H9 (cell line): ENCODE results near the gene SAFB. TPM values are rescaled to one million over a fixed set of nuclear protein-coding genes. Genes with fewer than 3 reads are reported as not detected.

Experiments used
- DNase-seq: peaks from one replicate; pipeline ENCODE4 v3.0.0-alpha.2; 2017
- H2AFZ ChIP-seq: one replicate; pipeline ENCODE4 v1.6.1; 2013; ENCODE audit warnings: mild to moderate bottlenecking, low read length, control low read depth, moderate library complexity
- H2AK5ac ChIP-seq: 2 replicates; pipeline ENCODE4 v1.6.1; 2013; ENCODE audit warnings: low read length, control low read depth, mixed read lengths; ENCODE audit not compliant: insufficient read length
- H2BK120ac ChIP-seq: one replicate; pipeline ENCODE4 v1.6.1; 2013; ENCODE audit warnings: low read depth, mild to moderate bottlenecking, low read length, control low read depth, inconsistent platforms; ENCODE audit not compliant: poor library complexity, severe bottlenecking
- H2BK12ac ChIP-seq: 2 replicates; pipeline ENCODE4 v1.6.1; 2013; ENCODE audit warnings: low read length, control low read depth, mixed read lengths, low read depth; ENCODE audit not compliant: insufficient read length
- H2BK15ac ChIP-seq: 2 replicates; pipeline ENCODE4 v1.6.1; 2013; ENCODE audit warnings: low read depth, low read length, control low read depth
- H2BK20ac ChIP-seq: one replicate; pipeline ENCODE4 v1.6.1; 2013; ENCODE audit warnings: low read depth, mild to moderate bottlenecking, low read length, control low read depth, inconsistent platforms; ENCODE audit not compliant: poor library complexity, severe bottlenecking
- H2BK5ac ChIP-seq: 2 replicates; pipeline ENCODE4 v1.6.1; 2013; ENCODE audit warnings: low read length, control low read depth, mixed read lengths; ENCODE audit not compliant: insufficient read length
- H3K14ac ChIP-seq: 2 replicates; pipeline ENCODE4 v1.6.1; 2013; ENCODE audit warnings: low read length, control low read depth; ENCODE audit not compliant: insufficient read depth
- H3K18ac ChIP-seq: 2 replicates; pipeline ENCODE4 v1.6.1; 2013; ENCODE audit warnings: low read depth, mild to moderate bottlenecking, mixed read lengths, low read length, control low read depth; ENCODE audit not compliant: insufficient read length
- H3K23ac ChIP-seq: 2 replicates; pipeline ENCODE4 v1.6.1; 2013; ENCODE audit warnings: low read length, control low read depth, mixed read lengths, low read depth; ENCODE audit not compliant: insufficient read length
- H3K23me2 ChIP-seq: 2 replicates; pipeline ENCODE4 v1.6.1; 2013; ENCODE audit warnings: low read depth, mild to moderate bottlenecking, mixed read lengths, low read length, control low read depth; ENCODE audit not compliant: insufficient read length, poor library complexity, severe bottlenecking
- H3K27ac ChIP-seq: 2 replicates; pipeline ENCODE4 v1.5.1; 2013; ENCODE audit warnings: low read length, control low read depth, mixed read lengths, low read depth; ENCODE audit not compliant: insufficient read length
- H3K27me3 ChIP-seq: 2 replicates; pipeline ENCODE4 v1.6.1; 2013; ENCODE audit warnings: low read length, control low read depth, inconsistent platforms; ENCODE audit not compliant: insufficient read depth
- H3K4ac ChIP-seq: 2 replicates; pipeline ENCODE4 v1.6.1; 2013; ENCODE audit warnings: low read depth, mild to moderate bottlenecking, control low read depth, inconsistent platforms, low read length, moderate library complexity
- H3K4me1 ChIP-seq: 2 replicates; pipeline ENCODE4 v1.6.1; 2013; ENCODE audit warnings: low read length, control low read depth, inconsistent platforms; ENCODE audit not compliant: insufficient read depth
- H3K4me2 ChIP-seq: 2 replicates; pipeline ENCODE4 v1.6.1; 2013; ENCODE audit warnings: low read length, control low read depth, mixed read lengths; ENCODE audit not compliant: insufficient read length, insufficient read depth
- H3K56ac ChIP-seq: 2 replicates; pipeline ENCODE4 v1.6.1; 2013; ENCODE audit warnings: low read depth, mild to moderate bottlenecking, mixed read lengths, low read length, control low read depth; ENCODE audit not compliant: insufficient read length
- H3K79me1 ChIP-seq: 2 replicates; pipeline ENCODE4 v1.6.1; 2013; ENCODE audit warnings: low read depth, mild to moderate bottlenecking, moderate library complexity, low read length, control low read depth, inconsistent platforms; ENCODE audit not compliant: insufficient read depth, poor library complexity, severe bottlenecking
- H3K79me2 ChIP-seq: 2 replicates; pipeline ENCODE4 v1.6.1; 2013; ENCODE audit warnings: low read length, control low read depth, inconsistent platforms; ENCODE audit not compliant: insufficient read depth
- H3K9ac ChIP-seq: 2 replicates; pipeline ENCODE4 v1.6.1; 2013; ENCODE audit warnings: low read length, control low read depth, mixed read lengths; ENCODE audit not compliant: insufficient read length; ENCODE audit errors: extremely low read depth
- H3K9me3 ChIP-seq: one replicate; pipeline ENCODE4 v1.6.1; 2013; ENCODE audit warnings: low read depth, low read length, inconsistent platforms; ENCODE audit not compliant: control insufficient read depth
- H3T11ph ChIP-seq: one replicate; pipeline ENCODE4 v1.6.1; 2013; ENCODE audit warnings: mild to moderate bottlenecking, low read length, control low read depth, inconsistent platforms
- H4K20me1 ChIP-seq: one replicate; pipeline ENCODE4 v1.6.1; 2013; ENCODE audit not compliant: control insufficient read depth, insufficient read length, insufficient read depth
- H4K5ac ChIP-seq: 2 replicates; pipeline ENCODE4 v1.6.1; 2013; ENCODE audit warnings: low read depth, mild to moderate bottlenecking, mixed read lengths, low read length, control low read depth; ENCODE audit not compliant: insufficient read length
- H4K8ac ChIP-seq: replicated peaks from 2 replicates; pipeline ENCODE4 v1.6.1; 2013; ENCODE audit warnings: low read length, control low read depth, mixed read lengths, low read depth; ENCODE audit not compliant: insufficient read length
- H4K91ac ChIP-seq: 2 replicates; pipeline ENCODE4 v1.6.1; 2013; ENCODE audit warnings: low read depth, mild to moderate bottlenecking, moderate library complexity, mixed read lengths, low read length, control low read depth; ENCODE audit not compliant: insufficient read length
- H3K27ac Mint-ChIP-seq, 3 experiments: 2 replicates in 2 of 3; 3 replicates in 1 of 3; pipeline ENCODE4 v1.8.0; 2020 to 2021; ENCODE audit warnings: mixed read lengths in 3 of 3, mild to moderate bottlenecking in 1 of 3, moderate library complexity in 1 of 3
- H3K27me3 Mint-ChIP-seq: 2 replicates; pipeline ENCODE4 v1.8.0; 2021; ENCODE audit warnings: low read depth, mild to moderate bottlenecking, moderate library complexity, mixed read lengths
- H3K36me3 Mint-ChIP-seq, 3 experiments: 2 replicates in 2 of 3; 3 replicates in 1 of 3; pipeline ENCODE4 v1.8.0; 2020 to 2021; ENCODE audit warnings: low read depth in 3 of 3, mixed read lengths in 3 of 3; ENCODE audit not compliant: insufficient read depth in 1 of 3
- H3K4me1 Mint-ChIP-seq, 2 experiments: 2 replicates each; pipeline ENCODE4 v1.8.0; 2020; ENCODE audit warnings: mixed read lengths in 2 of 2
- H3K4me3 Mint-ChIP-seq, 2 experiments: 2 replicates in 1 of 2; 3 replicates in 1 of 2; pipeline ENCODE4 v1.8.0; 2020 to 2021; ENCODE audit warnings: mild to moderate bottlenecking in 2 of 2, mixed read lengths in 2 of 2, moderate library complexity in 1 of 2
- H3K9me3 Mint-ChIP-seq, 2 experiments: 2 replicates in 1 of 2; 3 replicates in 1 of 2; pipeline ENCODE4 v1.8.0; 2020; ENCODE audit warnings: mild to moderate bottlenecking in 2 of 2, mixed read lengths in 2 of 2, moderate library complexity in 1 of 2
- CTCF ChIP-seq: fragments of 200-600 bp; sonication (generic); conservative IDR thresholded peaks from 3 replicates; pipeline ENCODE4 v1.8.0; 2021; ENCODE audit warnings: antibody characterized with exemption, mild to moderate bottlenecking
- WGBS: extraction: QIAGEN DNeasy Blood & Tissue Kit; methylation state at CpG from one replicate; pipeline ENCODE4 v1.1.7; 2013; ENCODE audit warnings: missing lambda C conversion rate, low lambda C conversion rate, mixed read lengths; ENCODE audit not compliant: insufficient read length; ENCODE audit errors: extremely low coverage; 5-methylcytosine and 5-hydroxymethylcytosine counted together
- total RNA-seq: library from RNA; stranded (reverse); gene quantifications from 2 replicates; pipeline ENCODE4 v1.2.1, GENCODE V29; 2021

SAFB gene
- total RNA-seq, 1 experiment from 2014 or later, result 110 TPM

GRCh38 chr19:5697022-5697889, 74.4 kb downstream of the SAFB start:
- Histone ChIP-seq H2BK20ac (no peak overlapping the region), H3K56ac (no peak overlapping the region), H3K4ac (no peak overlapping the region), H4K8ac (no peak overlapping the region), H3K4me1 (no peaks in the 10 kb centered on the region), H2AK5ac (no peak overlapping the region), H2AFZ (no peak overlapping the region), H2BK120ac (no peak overlapping the region), H2BK12ac (no peak overlapping the region), H3K9ac (no peak overlapping the region), H3T11ph (no peak overlapping the region), H2BK5ac (no peak overlapping the region), H4K20me1 (no peaks in the 10 kb centered on the region), H3K27ac (no peak overlapping the region), H3K27me3 (no peaks in the 10 kb centered on the region), H4K91ac (no peak overlapping the region), H3K4me2 (no peak overlapping the region), H3K23me2 (no peaks in the 10 kb centered on the region), H3K23ac (no peak overlapping the region), H2BK15ac (no peak overlapping the region), H3K14ac (no peak overlapping the region; the same call in 1 of the 2 replicates), H3K18ac (no peak overlapping the region), H3K79me2 (no peaks in the 10 kb centered on the region; the same call in 1 of the 2 replicates), H3K79me1 (no peaks in the 10 kb centered on the region), H4K5ac (no peak overlapping the region), H3K9me3 (no peaks in the 10 kb centered on the region)
- H3K9me3 Mint-ChIP-seq, result peaks cover 0 to 12% of the 10 kb centered on the region in 2 experiments; a peak in 3 of 5 replicates
- WGBS, result no CpG with 5 or more reads among the region's 25 CpGs
- H3K27ac Mint-ChIP-seq, result peak overlapping the region in 2 of 3 experiments; percentile 90 to 93; a peak in 4 of 7 replicates
- DNase-seq, result peak; percentile 30
- peaks cover 43 to 73% (median 60%) of the 10 kb centered on the region in 3 experiments for H3K36me3 Mint-ChIP-seq
- peaks cover 8% of the 10 kb centered on the region; the same call in 1 of the 2 replicates for H3K27me3 Mint-ChIP-seq
- no peak overlapping the region for H3K4me3 Mint-ChIP-seq
- H3K4me1 Mint-ChIP-seq, result peaks cover 0 to 6% of the 10 kb centered on the region in 2 experiments; a peak in 2 of 4 replicates
- TF ChIP-seq CTCF, result no peak
